H1 (cell line): ENCODE data around the gene CALY. TPM values are rescaled to one million over a fixed set of nuclear protein-coding genes. Genes with fewer than 3 reads are reported as not detected.

Source experiments
- CTCF ChIA-PET: fragments of 300-600 bp; sonication (Branson Sonifier 250); formaldehyde crosslinking; loops from one replicate; lab custom pipeline; 2021; ENCODE audit not compliant: partially characterized antibody; lab: Charles Lee
- POLR2A ChIA-PET: fragments of 300-600 bp; sonication (Branson Sonifier 250); formaldehyde crosslinking; loops from one replicate; lab custom pipeline; 2021; ENCODE audit warnings: inconsistent platforms; ENCODE audit not compliant: partially characterized antibody; lab: Charles Lee
- DNase-seq, 2 experiments: peaks; one replicate each; pipeline versions ENCODE4 v3.0.0 to v3.0.0-alpha.2; 2010 to 2022; ENCODE audit warnings: low spot score in 2 of 2, low read depth in 1 of 2, mixed read lengths in 1 of 2
- FAIRE-seq: peaks from 2 replicates; lab custom pipeline; 2011; peaks lifted over from hg19 to GRCh38; lab: Jason Lieb, UNC
- H2AFZ ChIP-seq: 2 replicates; pipeline ENCODE4 v1.8.1; 2012; ENCODE audit warnings: low read length, inconsistent platforms
- H2AK5ac ChIP-seq: 2 replicates; pipeline ENCODE4 v1.6.1; 2013; ENCODE audit warnings: low read depth, low read length
- H2BK120ac ChIP-seq: replicated peaks from 2 replicates; pipeline ENCODE3; 2013; ENCODE audit warnings: low read depth, low read length, inconsistent platforms
- H2BK12ac ChIP-seq: 2 replicates; pipeline ENCODE4 v1.6.1; 2013; ENCODE audit warnings: low read depth, low read length
- H2BK15ac ChIP-seq: 2 replicates; pipeline ENCODE4 v1.6.1; 2013; ENCODE audit warnings: low read length
- H2BK20ac ChIP-seq: 2 replicates; pipeline ENCODE4 v1.6.1; 2013; ENCODE audit warnings: low read length
- H2BK5ac ChIP-seq: 2 replicates; pipeline ENCODE4 v1.6.1; 2013; ENCODE audit warnings: low read depth, low read length
- H3K14ac ChIP-seq: 2 replicates; pipeline ENCODE4 v1.6.1; 2013; ENCODE audit warnings: inconsistent platforms; ENCODE audit not compliant: insufficient read length
- H3K18ac ChIP-seq: 2 replicates; pipeline ENCODE4 v1.6.1; 2013; ENCODE audit warnings: low read length; ENCODE audit errors: extremely low read depth
- H3K23ac ChIP-seq: 2 replicates; pipeline ENCODE4 v1.6.1; 2013; ENCODE audit warnings: inconsistent platforms; ENCODE audit not compliant: insufficient read length
- H3K23me2 ChIP-seq: 2 replicates; pipeline ENCODE4 v1.6.1; 2013; ENCODE audit warnings: low read depth, low read length
- H3K27ac ChIP-seq: 2 replicates; pipeline ENCODE4 v1.6.1; 2011; ENCODE audit warnings: low read depth, low read length, inconsistent platforms
- H3K27me3 ChIP-seq, 4 experiments: replicated peaks in 1 of 4; 1 replicate in 1 of 4; 2 replicates in 3 of 4; pipeline versions ENCODE4 v1.6.1 to v1.8.1; 2011 to 2013; ENCODE audit warnings: low read length in 3 of 4, mild to moderate bottlenecking in 3 of 4, inconsistent platforms in 2 of 4, mixed read lengths in 2 of 4, moderate library complexity in 1 of 4; ENCODE audit not compliant: control insufficient read depth in 3 of 4, insufficient read depth in 3 of 4; ENCODE audit errors: extremely low read depth in 1 of 4
- H3K36me3 ChIP-seq, 4 experiments: 2 replicates each; pipeline versions ENCODE4 v1.6.1 to v1.8.1; 2011 to 2013; ENCODE audit warnings: mild to moderate bottlenecking in 4 of 4, low read length in 3 of 4, moderate library complexity in 2 of 4, control low read depth in 1 of 4, inconsistent platforms in 1 of 4; ENCODE audit not compliant: insufficient read depth in 4 of 4, control insufficient read depth in 2 of 4
- H3K4ac ChIP-seq: replicated peaks from 2 replicates; pipeline ENCODE3; 2013; ENCODE audit warnings: low read length, low read depth, mixed read lengths, inconsistent platforms; ENCODE audit not compliant: insufficient read length
- H3K4me1 ChIP-seq, 4 experiments: replicated peaks in 1 of 4; 1 replicate in 1 of 4; 2 replicates in 3 of 4; pipeline versions ENCODE4 v1.6.1 to v1.8.1; 2011 to 2013; ENCODE audit warnings: low read length in 3 of 4, inconsistent platforms in 2 of 4, mixed read lengths in 1 of 4; ENCODE audit not compliant: insufficient read depth in 4 of 4, control insufficient read depth in 3 of 4
- H3K4me2 ChIP-seq, 2 experiments: 2 replicates each; pipeline versions ENCODE4 v1.6.1 to v1.8.1; 2011 to 2013; ENCODE audit warnings: low read depth in 2 of 2, low read length in 2 of 2, control low read depth in 1 of 2, inconsistent platforms in 1 of 2, mild to moderate bottlenecking in 1 of 2; ENCODE audit not compliant: insufficient read depth in 1 of 2
- H3K4me3 ChIP-seq, 4 experiments: fragments of 200-600, 300-600 bp in 1 of 4; sonication (generic), shearing (Covaris generic), sonication (Bioruptor Twin) in 1 of 4; 2 replicates each; pipeline versions ENCODE4 v1.5.1 to v1.8.1; 2011 to 2016; ENCODE audit warnings: low read length in 4 of 4, low read depth in 3 of 4, control low read depth in 2 of 4, inconsistent platforms in 2 of 4, mild to moderate bottlenecking in 2 of 4, mixed read lengths in 1 of 4, moderate library complexity in 1 of 4; ENCODE audit not compliant: insufficient read depth in 2 of 4; ENCODE audit errors: extremely low read depth in 1 of 4
- H3K56ac ChIP-seq: replicated peaks from 2 replicates; pipeline ENCODE3; 2013; ENCODE audit warnings: low read depth, mild to moderate bottlenecking, mixed read lengths, low read length, inconsistent platforms; ENCODE audit not compliant: insufficient read length
- H3K79me1 ChIP-seq: 2 replicates; pipeline ENCODE4 v1.6.1; 2013; ENCODE audit warnings: low read depth, low read length, control low read depth
- H3K79me2 ChIP-seq, 2 experiments: 2 replicates each; pipeline versions ENCODE4 v1.6.1 to v1.8.1; 2012 to 2013; ENCODE audit warnings: low read length in 2 of 2, mild to moderate bottlenecking in 2 of 2, inconsistent platforms in 1 of 2; ENCODE audit not compliant: insufficient read depth in 2 of 2, control insufficient read depth in 1 of 2
- H3K9ac ChIP-seq, 4 experiments: replicated peaks in 1 of 4; 1 replicate in 1 of 4; 2 replicates in 3 of 4; pipeline versions ENCODE4 v1.6.1 to v1.8.1; 2011 to 2013; ENCODE audit warnings: low read depth in 3 of 4, low read length in 3 of 4, control low read depth in 2 of 4, mild to moderate bottlenecking in 2 of 4, moderate library complexity in 2 of 4, inconsistent platforms in 1 of 4; ENCODE audit errors: extremely low read depth in 1 of 4
- H3K9me3 ChIP-seq, 2 experiments: 2 replicates each; pipeline versions ENCODE4 v1.6.1 to v1.8.1; 2012 to 2013; ENCODE audit warnings: mild to moderate bottlenecking in 2 of 2, moderate library complexity in 2 of 2, control low read depth in 1 of 2, inconsistent platforms in 1 of 2, low read depth in 1 of 2, low read length in 1 of 2, mixed read lengths in 1 of 2; ENCODE audit not compliant: insufficient read depth in 2 of 2
- H4K20me1 ChIP-seq, 2 experiments: replicated peaks in 1 of 2; 2 replicates each; pipeline versions ENCODE3 to v1.8.1; 2011 to 2013; ENCODE audit warnings: inconsistent platforms in 2 of 2, low read length in 2 of 2, mild to moderate bottlenecking in 1 of 2; ENCODE audit not compliant: insufficient read depth in 2 of 2, control insufficient read depth in 1 of 2
- H4K5ac ChIP-seq: 2 replicates; pipeline ENCODE4 v1.6.1; 2013; ENCODE audit warnings: low read length, low read depth, mixed read lengths, inconsistent platforms; ENCODE audit not compliant: insufficient read length
- H4K8ac ChIP-seq: 2 replicates; pipeline ENCODE4 v1.8.0; 2013; ENCODE audit warnings: mild to moderate bottlenecking, moderate library complexity, low read length, inconsistent platforms; ENCODE audit not compliant: insufficient read depth; ENCODE audit errors: extremely low read depth
- H4K91ac ChIP-seq: replicated peaks from 2 replicates; pipeline ENCODE3; 2013; ENCODE audit warnings: low read length, mixed read lengths, inconsistent platforms; ENCODE audit not compliant: insufficient read length
- BACH1 ChIP-seq: IDR thresholded peaks from 2 replicates; pipeline ENCODE4 v1.6.1; 2012; ENCODE audit warnings: low read length, improper control_type of control experiment
- CHD1 ChIP-seq: IDR thresholded peaks from 2 replicates; pipeline ENCODE4 v1.6.1; 2012; ENCODE audit warnings: low read depth, low read length, improper control_type of control experiment
- CTCF ChIP-seq, 3 experiments: IDR thresholded peaks; 1 replicate in 2 of 3; 2 replicates in 1 of 3; pipeline versions ENCODE4 v1.5.1 to v1.6.1; 2011; ENCODE audit warnings: low read length in 3 of 3, mild to moderate bottlenecking in 3 of 3, inconsistent platforms in 2 of 3, low read depth in 1 of 3, moderate library complexity in 1 of 3; ENCODE audit not compliant: insufficient read depth in 1 of 3; ENCODE audit errors: control extremely low read depth in 1 of 3
- E2F6 ChIP-seq: IDR thresholded peaks from 2 replicates; pipeline ENCODE4 v1.6.1; 2012; ENCODE audit warnings: inconsistent platforms
- FOSL1 ChIP-seq: IDR thresholded peaks from 2 replicates; pipeline ENCODE4 v1.6.1; 2011; ENCODE audit warnings: mild to moderate bottlenecking, low read depth, low read length, moderate library complexity; ENCODE audit not compliant: insufficient read depth
- KDM4A ChIP-seq: IDR thresholded peaks from one replicate; pipeline ENCODE4 v1.7.1; 2012; ENCODE audit warnings: low read depth, mild to moderate bottlenecking, moderate library complexity, low read length, inconsistent platforms; ENCODE audit not compliant: severe bottlenecking
- POU5F1 ChIP-seq: IDR thresholded peaks from 2 replicates; pipeline ENCODE4 v1.6.1; 2011; ENCODE audit warnings: low read depth, mild to moderate bottlenecking, low read length, moderate library complexity
- SP2 ChIP-seq: IDR thresholded peaks from 2 replicates; pipeline ENCODE4 v1.6.1; 2012; ENCODE audit warnings: mild to moderate bottlenecking, low read length, inconsistent platforms
- TAF7 ChIP-seq: optimal IDR thresholded peaks from 2 replicates; pipeline ENCODE3; 2011; ENCODE audit warnings: low read depth, mild to moderate bottlenecking, inconsistent platforms, low read length, moderate library complexity, borderline replicate concordance
- TBP ChIP-seq: IDR thresholded peaks from 2 replicates; pipeline ENCODE4 v1.6.1; 2011; ENCODE audit warnings: low read depth, low read length, improper control_type of control experiment
- WGBS, 2 experiments: shearing (Covaris generic) in 1 of 2; methylation state at CpG; one replicate each; pipeline versions ENCODE4 v1.1.6 to v1.1.7; 2013 to 2015; ENCODE audit warnings: low lambda C conversion rate in 2 of 2, mixed read lengths in 2 of 2, inconsistent platforms in 1 of 2, low coverage in 1 of 2, missing lambda C conversion rate in 1 of 2; ENCODE audit not compliant: insufficient replicate concordance in 2 of 2, insufficient coverage in 1 of 2, insufficient read length in 1 of 2; ENCODE audit errors: extremely low coverage in 1 of 2, missing lambda C conversion rate in 1 of 2; 5-methylcytosine and 5-hydroxymethylcytosine counted together
- polyA plus RNA-seq, 7 experiments: library from polyadenylated mRNA; depleted of rRNA in 3 of 7; stranded (reverse) in 5 of 7; unstranded in 2 of 7; fragments of >200 nt in 5 of 7; fragments of 200-250 nt in 2 of 7; gene quantifications; 1 replicate in 5 of 7; 2 replicates in 1 of 7; 4 replicates in 1 of 7; pipeline versions ENCODE4 v1.2.1 to v1.2.3, GENCODE V29; 2011 to 2013; ENCODE audit warnings: missing spikeins in 2 of 7, mixed read lengths in 2 of 7
- total RNA-seq: library from RNA; stranded (reverse); fragmentation: NEBNext Ultra II Directional; extraction: Animal tissue kit (Norgen Biotek cat#: 25700); gene quantifications from 2 replicates; pipeline ENCODE4 v1.2.1, GENCODE V29; 2021

The CALY gene
- total and polyA plus RNA-seq, 2 of the 8 experiments (the other 6 are each of a cell fraction or from before 2014, with no cell fraction given) = 1.3 to 1.5 TPM

DNA sequence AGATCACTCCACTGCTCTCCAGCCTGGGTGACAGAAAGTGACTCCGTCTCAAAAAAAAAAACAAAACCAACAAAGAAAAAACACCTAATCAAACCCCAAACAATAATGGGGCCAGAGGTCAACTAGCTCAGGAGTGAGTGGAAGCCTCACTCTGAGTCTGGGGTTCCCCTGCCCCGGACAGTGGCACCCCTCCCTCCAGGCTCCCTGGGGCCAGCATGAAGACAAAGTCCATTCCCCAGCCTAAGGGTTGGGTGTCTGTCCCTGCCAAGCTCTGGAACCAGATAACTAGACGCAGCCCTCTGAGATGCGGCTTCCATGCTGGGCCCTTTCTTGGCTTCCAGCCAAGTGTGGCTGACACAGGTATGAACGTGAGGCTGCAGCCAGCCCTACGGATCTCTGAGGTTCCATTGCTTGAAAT is 22.9 kb upstream of the CALY start:
- Histone ChIP-seq H3K79me1 (no peaks in the 10 kb centered on the region; the same call in 1 of the 2 replicates), H3K18ac (no peak overlapping the region), H3K27me3 (peaks cover 0 to 19% (median 7%) of the 10 kb centered on the region in 4 experiments; a peak in 5 of 7 replicates), H2BK5ac (no peak overlapping the region), H4K5ac (no peak overlapping the region), H3K36me3 (peaks cover 4 to 16% (median 12%) of the 10 kb centered on the region in 4 experiments), H2BK120ac (no peak overlapping the region), H3K9ac (no peak overlapping the region), H3K4me2 (no peak overlapping the region), H4K91ac (no peak overlapping the region), H2BK12ac (no peak overlapping the region), H2BK20ac (no peak overlapping the region), H2AK5ac (no peak overlapping the region), H3K56ac (no peak overlapping the region), H3K9me3 (no peaks in the 10 kb centered on the region), H3K23me2 (peaks cover 6% of the 10 kb centered on the region; the same call in 1 of the 2 replicates), H3K14ac (no peak overlapping the region), H4K8ac (no peak overlapping the region), H2AFZ (no peak overlapping the region), H3K79me2 (no peaks in the 10 kb centered on the region), H3K23ac (no peak overlapping the region), H3K4ac (no peak overlapping the region), H4K20me1 (peaks cover 7 to 16% of the 10 kb centered on the region in 2 experiments), H2BK15ac (no peak overlapping the region), H3K4me3 (no peak overlapping the region), H3K4me1 (peaks cover 0 to 6% (median 3%) of the 10 kb centered on the region in 4 experiments; a peak in 3 of 7 replicates), H3K27ac (no peak overlapping the region)
- CTCF ChIA-PET = interaction anchor here (0.7 to 2.1 kb wide), 3 partner anchors 30 to 53 kb away, joined by 3 to 9 read pairs (median 3); no protein-coding TSS in a partner anchor
- no peak for FAIRE-seq
- POLR2A ChIA-PET = interaction anchor here (1.8 to 5.0 kb wide), 4 partner anchors 11 to 36 kb away, joined by 5 to 38 read pairs (median 8); partner anchors contain the start of gene PRAP1
- 88% methylated on average over 6 of the region's 6 CpGs; no CpG with 5 or more reads in 1 of the 2 experiments for WGBS, 2 experiments
- no peak for DNase-seq
- no peak for TF ChIP-seq SP2
- TF ChIP-seq CHD1 = no peak
- no peak for TF ChIP-seq TBP
- TF ChIP-seq FOSL1 = no peak
- no peak for TF ChIP-seq BACH1
- TF ChIP-seq KDM4A = no peak
- TF ChIP-seq E2F6 = no peak
- TF ChIP-seq CTCF (IDR thresholded peaks at IDR 0.05; ENCODE audit: control extremely low read depth in 1 of 3, insufficient read depth in 1 of 3, low read depth in 1 of 3, low read length in 3 of 3) = no peak
- no peak for TF ChIP-seq TAF7
- TF ChIP-seq POU5F1 = no peak
